NOMO-1 (cell line): ENCODE measurements around the gene RCSD1.

Source experiments
- DNase-seq, 2 experiments: peaks; one replicate each; lab custom pipeline; 2025; ENCODE audit not compliant: unreplicated experiment in 2 of 2; lab: John Stamatoyannopoulos, UW

Gene RCSD1

DNA sequence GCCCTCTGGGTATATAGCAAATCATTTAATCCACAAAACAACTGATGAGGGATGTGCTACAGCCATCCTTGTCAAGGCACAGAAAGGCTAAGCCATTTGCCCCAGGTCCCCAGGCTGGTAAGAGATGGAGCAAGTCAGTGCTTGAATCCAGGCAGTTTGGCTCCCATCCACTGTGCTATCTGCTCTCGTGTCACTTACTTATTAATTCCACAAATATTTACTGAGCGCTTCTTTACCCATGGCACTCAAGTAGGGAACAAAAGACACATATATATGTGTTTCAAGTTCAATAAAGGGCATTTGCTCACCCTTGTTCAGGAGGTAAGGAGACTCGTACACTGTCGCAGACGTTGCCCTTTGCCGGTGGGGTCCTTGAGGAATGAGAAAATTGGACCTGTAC is 53.2 kb downstream of the RCSD1 start:
- DNase-seq: no peak

DNA sequence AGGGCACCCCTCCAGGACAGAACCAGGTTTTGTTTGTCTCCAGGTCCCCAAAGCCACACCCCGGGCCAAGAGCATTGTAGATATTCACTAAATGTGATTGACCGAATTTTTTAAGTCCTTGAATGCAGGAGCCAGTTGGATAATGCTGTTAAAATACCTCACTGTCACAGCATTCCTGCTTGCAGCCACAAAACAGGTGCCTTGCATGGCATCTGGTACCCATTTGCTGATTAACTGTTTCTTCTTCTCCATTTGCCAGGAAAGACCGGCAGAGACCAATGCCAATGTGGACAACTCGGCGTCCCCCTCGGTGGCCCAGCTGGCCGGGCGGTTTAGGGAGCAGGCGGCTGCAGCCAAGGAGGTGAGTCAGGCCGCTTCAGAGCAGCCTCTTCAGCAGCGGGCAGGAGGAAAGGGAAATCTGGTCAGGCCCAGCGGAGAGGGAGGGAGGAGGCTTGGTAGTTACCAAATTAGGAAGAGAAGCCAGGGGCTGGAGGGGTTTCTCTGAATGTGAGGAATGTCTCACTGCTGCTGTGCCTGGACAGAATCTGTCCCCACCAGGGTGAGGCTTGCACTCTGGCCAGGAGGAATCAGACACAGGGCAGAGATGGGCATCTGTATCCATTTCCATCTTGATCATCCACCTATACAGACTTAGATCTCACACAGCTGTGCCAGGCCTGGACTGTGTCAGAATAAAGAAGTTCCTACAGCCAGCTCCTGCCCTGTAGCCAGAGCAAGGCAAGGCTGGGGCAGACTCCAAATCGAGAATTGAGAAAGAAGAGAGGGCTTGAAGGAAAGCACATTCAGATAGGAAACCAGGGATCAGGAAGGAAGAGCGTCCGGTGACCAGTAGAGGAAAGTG is 53.8 kb downstream of the RCSD1 start:
- no peak for DNase-seq

DNA sequence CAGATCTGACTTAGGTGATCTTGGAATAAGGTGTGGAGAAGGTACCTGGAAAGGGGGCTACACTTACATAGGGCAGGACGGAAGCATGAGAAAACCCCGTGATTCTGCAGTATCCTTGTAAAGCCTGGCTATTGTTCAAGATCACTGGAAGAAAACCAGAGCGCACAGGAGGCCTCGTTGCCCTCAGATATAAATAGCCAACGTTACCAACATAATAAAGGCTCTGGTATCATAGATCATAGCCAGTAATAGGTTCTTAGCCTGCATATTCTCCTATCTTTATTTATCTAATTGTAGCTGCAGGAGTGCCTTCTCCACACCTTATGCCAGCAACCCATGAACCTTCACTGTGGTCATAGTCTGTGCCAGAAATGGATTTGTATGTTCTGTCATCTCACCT is 55.8 kb downstream of the RCSD1 start:
- no peak for DNase-seq

DNA sequence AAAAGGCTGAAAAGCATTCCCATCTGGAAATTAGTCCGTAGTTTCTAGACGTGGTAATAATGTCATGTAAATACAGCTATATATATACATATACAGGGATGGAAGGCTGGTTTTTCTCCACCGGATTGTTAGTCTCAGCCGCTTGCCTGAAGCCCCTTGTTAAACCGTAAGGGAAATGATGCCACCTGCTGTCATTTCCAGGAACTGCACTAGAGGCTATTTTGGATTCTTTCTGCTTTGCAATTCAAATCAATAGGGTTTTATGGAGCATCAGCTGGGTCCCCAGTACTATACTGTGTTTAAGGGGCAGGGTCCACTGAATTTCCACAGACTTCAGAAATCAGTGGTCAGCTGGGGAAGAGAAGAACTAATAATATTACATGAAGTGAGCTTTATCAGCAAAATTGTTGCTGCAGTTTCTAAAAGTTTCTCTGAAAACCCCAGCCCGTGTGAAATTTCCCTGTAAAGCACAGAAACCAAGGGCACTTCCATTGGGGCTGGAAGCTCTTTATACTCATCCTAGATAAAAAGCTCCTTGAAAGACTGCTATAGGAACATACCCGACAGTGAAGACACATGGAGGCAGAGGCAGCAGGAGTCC is 58.0 kb downstream of the RCSD1 start:
- peak; percentile 35 to 63 for DNase-seq

DNA sequence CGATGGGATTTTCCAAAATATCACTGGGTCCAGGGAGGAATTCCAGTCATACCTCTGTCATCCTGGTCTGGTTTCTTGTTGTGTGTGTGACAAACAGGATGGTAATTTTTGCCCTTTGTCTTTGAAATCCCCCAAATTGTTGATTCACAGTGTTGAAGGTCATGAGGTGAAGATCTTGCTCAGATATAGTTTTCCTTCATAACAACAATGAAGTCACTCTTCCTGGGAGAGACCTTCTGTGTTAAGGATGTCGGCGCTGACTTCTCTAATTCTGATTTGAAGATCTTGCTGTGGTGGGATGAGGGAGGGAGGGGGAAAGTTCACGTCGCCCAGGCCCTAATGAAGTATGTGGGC is 59.5 kb downstream of the RCSD1 start:
- no peak for DNase-seq

DNA sequence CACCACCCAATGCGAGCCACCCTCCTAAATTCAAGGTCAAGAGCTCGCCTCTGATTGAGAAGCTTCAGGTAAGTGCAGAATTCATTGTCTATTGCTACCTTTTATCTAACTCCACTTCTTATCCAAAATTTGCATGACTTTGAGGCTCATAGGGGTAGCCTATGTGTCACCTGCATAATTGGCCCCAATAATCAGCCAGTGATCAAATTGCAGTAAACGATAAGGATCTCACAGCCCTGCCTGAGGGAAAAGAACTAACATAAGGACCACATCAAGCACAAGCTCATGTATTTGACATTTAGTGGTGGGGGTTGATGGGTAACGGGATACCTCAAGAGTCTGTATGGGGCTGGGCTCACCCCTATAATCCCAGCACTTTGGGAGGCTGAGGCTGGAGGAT is 60.0 kb downstream of the RCSD1 start:
- no peak for DNase-seq

DNA sequence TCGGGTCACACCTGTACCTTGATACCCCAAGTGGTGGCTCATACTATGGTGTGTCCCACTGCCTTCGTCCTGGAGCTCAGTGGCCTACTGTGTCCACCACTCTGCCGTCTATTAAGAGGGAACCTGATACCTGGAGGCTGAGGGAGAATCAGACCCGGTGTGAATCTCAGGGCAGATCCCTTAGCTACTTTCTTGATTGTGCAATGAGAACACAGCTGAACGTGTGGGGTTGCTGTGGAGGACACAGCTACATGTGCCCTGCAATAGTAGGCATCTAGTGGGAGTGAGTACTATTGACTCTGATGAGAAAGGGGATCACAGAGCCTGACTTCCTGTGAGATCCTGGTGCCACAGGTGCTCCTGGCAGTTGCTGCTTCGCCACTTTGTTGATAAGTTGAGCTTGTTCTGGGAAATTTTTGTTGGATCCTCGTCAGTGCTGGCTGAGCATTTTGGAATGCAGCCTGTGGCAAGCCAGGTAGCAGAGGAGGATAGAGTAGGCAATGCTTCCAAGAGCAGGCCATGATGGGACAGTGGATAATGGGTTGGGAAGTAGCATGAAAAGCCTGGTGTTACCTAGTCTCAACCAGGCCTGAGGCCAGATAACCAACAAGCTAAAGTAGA is 63.5 kb downstream of the RCSD1 start:
- no peak for DNase-seq

DNA sequence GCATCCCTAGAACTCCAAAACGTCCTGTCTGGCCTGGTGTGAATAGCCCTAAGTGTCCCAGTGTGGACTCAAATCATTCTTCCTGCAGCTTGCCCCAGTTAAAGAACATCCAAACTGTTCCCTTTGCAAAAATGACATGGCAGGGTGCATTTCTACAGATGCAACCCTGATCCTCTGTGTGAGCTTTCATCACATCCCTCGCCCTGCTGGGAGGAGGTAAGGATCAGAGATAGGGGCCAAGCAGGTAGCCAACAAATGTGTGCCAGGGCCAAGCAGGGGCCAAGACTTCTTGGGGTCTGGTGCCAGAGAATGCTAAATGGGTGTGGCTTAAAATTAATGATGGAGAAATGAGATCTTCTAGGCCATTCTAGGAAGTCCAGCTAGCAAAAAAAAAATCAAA is 64.7 kb downstream of the RCSD1 start:
- no peak for DNase-seq

DNA sequence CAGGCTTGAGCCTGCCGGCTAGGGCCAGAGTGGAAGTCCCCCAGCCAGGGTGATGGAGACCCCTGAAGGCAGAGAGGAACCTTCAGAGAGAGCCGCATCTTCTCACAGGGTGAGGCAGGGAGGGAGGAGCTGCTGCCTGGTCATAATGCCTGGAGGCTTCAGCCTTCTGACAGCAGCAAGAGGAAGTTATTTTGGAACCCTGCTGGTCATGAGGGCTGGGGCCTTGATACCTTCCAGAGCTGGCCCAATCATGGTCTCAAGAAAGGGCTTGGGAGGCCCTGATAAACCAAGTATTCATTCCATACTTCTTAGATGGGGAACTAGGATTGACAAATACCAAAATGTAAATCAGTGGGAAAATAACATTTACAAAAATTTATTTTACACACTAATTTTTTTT is 65.1 kb downstream of the RCSD1 start:
- DNase-seq: no peak

DNA sequence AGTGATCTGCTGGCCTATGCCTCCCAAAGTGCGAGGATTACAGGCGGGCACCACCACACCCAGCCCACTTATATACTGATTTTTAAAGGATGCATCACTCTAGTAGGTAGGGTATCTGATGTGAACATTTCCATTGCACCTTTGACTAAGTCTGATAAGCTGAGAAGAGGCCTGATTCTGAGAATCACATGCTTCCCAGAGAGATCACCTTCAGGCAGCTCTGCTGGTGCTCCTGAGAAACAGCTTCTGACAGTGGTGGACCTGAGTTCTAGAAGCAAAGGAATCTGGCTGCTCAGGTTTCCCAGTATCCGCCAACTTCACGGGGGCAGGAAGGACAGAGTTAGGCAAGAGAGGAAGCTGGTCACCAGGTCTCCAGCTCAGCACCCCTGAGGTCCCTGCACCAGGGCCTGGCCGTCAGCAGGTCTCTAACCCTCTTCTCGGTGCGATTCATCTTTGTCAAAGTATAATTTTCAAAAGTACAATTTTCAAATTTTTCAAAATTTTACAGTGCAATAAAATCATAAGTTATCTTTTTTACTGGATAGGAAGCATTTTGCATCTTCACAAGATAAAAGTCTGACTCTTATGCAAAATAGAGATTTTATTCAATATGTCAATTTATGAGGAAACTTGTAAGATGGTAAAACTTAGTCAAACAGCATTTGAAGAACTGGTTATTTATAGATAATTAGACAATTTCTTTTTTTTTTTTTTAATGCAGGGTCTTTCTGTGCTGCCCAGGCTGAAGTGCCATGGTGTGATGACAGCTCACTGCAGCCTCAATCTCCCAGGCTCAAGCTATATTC is 65.9 kb downstream of the RCSD1 start:
- no peak for DNase-seq

DNA sequence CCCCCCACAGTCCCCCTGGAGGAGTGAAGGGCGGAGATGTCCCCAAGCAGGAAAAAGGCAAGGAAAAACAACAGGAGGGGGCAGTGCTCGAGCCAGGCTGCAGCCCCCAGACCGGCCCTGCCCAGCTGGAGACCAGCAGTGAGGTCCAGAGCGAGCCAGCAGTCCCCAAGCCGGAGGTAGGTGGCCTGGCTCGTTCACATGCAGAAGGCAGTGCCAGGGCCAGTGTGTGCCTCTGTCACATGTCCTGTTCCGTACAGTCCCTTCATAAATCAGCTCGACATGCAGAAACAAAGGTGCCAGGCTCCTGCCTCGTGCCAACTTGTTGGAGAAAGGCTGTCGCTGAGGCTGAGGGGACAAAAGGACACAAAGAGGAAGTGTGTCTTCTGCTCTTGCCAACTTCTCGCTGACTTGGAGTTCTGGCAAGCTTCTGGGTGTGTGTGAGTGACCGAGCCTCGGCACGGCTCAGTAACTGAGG is 67.7 kb downstream of the RCSD1 start:
- no peak for DNase-seq

DNA sequence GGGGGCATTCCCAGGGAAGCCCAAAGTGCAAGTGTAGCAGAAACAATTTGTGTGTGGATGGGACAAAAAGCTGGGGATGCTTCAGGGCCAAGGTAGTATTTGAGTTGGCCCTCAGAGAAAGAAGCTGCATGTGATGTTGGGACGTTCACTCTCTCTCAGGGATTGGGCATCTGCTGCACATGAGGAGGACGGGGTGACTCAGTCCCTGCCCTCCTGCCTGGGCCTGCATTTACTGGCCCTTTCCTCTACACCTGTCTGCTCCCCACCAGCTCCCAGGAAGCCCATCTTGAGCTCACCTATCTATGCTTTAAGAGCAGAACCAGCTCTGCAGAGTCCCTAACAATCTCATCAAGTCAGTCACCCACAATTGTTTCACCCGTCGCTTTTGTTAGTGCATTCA is 68.3 kb downstream of the RCSD1 start:
- DNase-seq: no peak

DNA sequence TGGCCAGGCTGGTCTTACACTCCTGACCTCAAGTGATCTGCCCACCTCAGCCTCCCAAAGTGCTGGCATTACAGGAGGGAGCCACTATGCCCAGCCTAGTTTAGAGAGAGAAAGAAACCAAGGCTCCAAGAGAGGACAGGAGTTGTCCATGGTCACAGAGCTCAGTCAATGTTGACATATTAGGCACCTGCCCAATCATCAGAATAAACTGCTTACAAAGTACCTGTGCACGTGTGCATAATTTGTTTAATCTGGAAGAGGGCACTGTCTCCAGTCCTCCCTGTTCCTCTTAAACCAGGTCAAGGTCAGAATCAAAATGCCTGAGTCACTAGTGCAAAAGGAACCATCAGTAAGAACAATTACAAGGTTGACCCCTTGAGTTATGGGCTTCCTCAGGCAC is 71.5 kb downstream of the RCSD1 start:
- DNase-seq: no peak

DNA sequence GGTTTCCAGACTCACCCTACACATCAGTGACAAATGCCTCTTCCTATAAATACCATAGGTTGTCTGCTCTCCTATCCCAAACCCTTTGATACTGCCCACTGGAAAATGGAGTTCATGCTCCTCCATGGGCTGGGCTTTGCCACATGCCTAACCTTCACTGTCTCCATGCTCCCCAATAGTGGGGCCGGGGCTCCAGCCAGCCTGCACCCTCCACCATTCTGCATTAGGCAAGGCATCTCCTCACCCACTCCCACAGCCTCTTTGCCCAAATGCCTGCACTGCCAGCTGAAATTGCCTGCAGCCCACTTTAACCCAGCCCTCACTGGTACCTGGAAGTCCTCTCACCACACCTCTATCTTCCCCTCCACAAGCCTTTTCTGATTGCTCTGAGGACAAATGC is 73.5 kb downstream of the RCSD1 start:
- DNase-seq: no peak

DNA sequence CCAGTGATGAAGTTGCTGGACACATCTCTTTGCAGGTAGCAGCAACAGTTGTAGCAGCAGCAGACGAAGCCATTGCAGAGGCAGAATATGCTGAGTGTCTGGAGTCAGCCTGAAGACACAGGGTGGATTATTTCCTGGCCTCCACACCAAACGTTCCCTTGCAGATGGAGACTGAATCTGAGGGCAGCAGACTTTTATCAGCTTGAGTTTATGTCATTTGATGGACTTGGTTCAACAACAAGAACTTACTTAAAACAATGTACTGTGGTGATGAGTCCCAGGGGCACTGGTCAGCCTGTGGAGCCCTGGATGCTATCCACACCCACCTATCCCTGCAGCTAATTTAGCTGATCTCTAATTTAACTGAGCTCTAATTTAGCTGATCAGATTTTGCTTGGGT is 74.7 kb downstream of the RCSD1 start:
- DNase-seq: no peak

DNA sequence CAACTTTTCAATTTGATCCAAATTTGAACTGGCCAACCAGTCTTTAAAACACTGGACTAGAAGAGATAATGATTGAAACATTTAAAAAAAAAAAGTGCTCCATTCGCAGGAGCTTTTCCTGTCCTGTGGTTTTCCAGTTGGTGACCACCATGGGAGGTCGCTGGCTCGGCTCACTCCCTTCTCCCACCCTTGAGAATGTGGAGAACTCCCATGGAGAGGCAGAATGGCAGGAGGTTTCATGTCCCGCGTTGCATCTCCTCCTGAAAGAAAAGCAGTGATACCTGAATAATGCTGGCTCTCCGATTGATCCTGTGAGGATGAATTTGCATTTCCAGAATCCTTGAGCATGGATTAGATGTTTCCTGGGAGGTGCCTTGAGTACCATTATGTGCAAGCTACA is 75.2 kb downstream of the RCSD1 start:
- no peak for DNase-seq

DNA sequence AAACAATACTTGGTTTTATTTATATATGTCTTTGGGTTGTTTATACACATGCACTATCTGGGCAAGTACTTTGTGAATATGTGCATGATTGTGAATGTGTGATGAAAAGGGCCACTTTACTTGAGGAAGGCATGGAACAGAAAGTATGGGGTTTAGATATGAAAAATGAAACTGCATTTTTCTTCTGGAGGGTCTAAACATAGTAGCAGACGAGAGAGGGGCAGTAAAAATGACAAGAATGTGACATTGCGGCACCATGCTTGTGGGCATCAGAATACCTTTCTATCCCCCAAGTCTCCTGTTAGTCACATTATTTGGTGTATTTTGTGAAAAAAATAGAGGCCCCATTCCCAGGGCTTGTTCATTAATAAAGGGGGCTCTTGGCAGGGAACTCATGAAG is 76.3 kb downstream of the RCSD1 start:
- DNase-seq: no peak

DNA sequence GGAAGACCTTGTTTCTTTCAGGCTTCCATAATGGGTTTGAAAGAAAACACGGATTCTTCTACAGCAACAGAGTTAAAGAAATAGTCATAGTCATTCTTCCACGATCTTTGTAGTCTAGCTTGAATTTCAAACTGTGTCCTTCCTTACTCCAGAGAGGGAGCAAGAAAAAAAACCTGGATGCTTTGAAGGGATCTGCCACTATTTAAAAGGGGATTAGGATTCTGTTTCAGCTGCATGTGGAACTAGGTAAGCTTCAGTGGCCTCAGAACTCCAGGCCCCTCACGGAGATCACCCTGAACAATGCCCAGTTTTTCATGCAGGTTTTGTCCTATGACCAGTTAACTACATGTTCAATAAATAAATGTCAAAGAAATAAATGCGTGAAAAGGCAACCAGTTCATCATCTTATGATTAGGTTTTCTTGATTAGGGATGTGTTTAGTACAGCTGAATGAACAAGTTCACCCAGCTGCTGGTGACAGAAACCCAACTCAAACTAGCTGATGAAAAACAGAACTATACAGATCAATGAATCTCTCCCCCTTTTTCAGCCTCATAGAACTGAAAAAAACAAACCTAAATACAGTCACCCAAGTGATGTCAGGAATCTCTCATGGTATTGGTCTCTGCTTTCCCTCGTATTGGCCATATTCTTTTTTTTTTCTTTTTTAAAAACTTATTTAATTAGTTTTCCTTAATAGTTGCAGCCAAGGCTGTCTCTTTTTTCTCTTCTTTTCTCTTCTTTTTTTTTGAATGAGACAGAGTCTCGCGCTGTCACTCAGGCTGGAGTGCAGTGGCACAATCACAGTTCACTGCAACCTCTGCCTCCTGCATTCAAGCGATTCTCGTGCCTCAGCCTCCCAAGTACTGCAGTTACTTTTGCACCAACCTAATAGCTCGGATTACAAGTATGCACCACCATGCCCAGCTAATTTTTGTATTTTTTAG is 77.2 kb downstream of the RCSD1 start:
- DNase-seq: no peak

DNA sequence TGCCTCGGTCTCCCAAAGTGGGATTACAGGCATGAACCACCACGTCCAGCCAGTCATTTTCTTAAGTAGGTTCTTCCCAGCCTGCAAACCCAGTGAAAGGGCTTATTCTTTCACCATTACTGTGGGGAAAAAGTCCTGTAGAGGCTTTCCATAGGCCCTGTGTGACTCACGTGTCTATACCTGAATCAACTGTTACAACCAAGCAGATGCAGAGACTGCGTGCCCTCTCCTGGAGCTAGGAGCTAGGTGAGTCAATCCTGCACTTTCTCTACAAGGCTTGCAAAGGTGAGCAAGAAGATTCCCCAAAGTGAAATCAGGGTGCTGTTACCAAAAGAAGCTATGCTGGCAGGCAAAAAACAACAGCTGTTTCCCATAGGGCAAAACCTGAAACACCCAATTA is 77.9 kb downstream of the RCSD1 start:
- DNase-seq: no peak

DNA sequence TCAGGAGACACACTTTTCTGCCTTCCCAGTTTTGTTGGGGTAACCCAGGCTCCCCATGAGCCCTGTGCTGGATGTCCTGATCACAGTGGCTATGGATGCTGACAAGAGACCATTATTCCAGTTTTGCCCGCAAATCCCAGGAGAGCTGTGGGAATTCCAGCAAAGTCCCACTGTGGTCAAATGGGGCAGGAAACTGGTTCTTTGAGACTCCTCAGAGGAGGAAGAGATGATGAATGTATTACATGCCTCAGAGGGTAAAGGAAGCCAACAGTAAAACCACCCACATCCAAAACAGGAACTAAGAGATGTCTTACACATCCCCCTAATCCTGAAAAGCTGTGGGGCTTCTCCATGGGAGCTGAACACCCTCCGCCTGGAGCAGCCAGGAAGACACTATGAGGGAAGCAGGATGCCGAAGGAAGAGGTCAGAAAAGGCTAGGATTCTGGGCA is 78.9 kb downstream of the RCSD1 start:
- DNase-seq: peak; percentile 10 to 27
